Measurements from ENCODE around the gene RPS29. TPM values are rescaled to one million over a fixed set of nuclear protein-coding genes. Genes with fewer than 3 reads are reported as not detected.
"Not testable (repeated sequence)": the region's sequence is repeated elsewhere in the genome, so short reads cannot be mapped to it uniquely, and the experiment has no call there.

RPS29 gene
- total RNA-seq, 4 donors from 2014 or later = 5,312 to 11,292 (median 8,564) TPM

- no peak for TF ChIP-seq POLR2AphosphoS5 (IDR thresholded peaks at IDR 0.05)
- TF ChIP-seq POLR2A (IDR thresholded peaks at IDR 0.05) = no peak
- TF ChIP-seq CTCF (IDR thresholded peaks at IDR 0.05) = no peak
- TF ChIP-seq EP300 (IDR thresholded peaks at IDR 0.05) = no peak
- Histone ChIP-seq H3K4me1 (peaks cover 48% of the 10 kb centered on the region), H3K27me3 (no peaks in the 10 kb centered on the region)
Measured at GRCh38 chr14:49619730-49620129, 33.5 kb upstream of the RPS29 start.

GRCh38 chr14:49619273-49619672, 33.1 kb upstream of the RPS29 start:
- Histone ChIP-seq H3K36me3 (peaks cover 13% of the 10 kb centered on the region), H3K4me1 (peaks cover 43% of the 10 kb centered on the region), H3K27ac (peak overlapping the region; percentile 99), H3K4me3 (peak overlapping the region; percentile 99)
- WGBS = 55% methylated on average over 19 of the region's 19 CpGs
- not testable (repeated sequence) for H3K27me3 ChIP-seq; H3K9me3 ChIP-seq; DNase-seq (ENCODE audit: low spot score in 2 of 2)

More at GRCh38 chr14:49619730-49620129, 33.5 kb upstream of the RPS29 start:
- WGBS = 0% methylated on average over 11 of the region's 11 CpGs
- Histone ChIP-seq H3K36me3 (peaks cover 13% of the 10 kb centered on the region), H3K4me3 (peak overlapping the region; percentile 99), H3K27ac (peak overlapping the region; percentile 99), H3K9me3 (no peaks in the 10 kb centered on the region)
- DNase-seq (ENCODE audit: low spot score in 2 of 2) = no peak

- Histone ChIP-seq H3K9me3 (no peaks in the 10 kb centered on the region), H3K27me3 (no peaks in the 10 kb centered on the region), H3K4me3 (no peak overlapping the region), H3K4me1 (peaks cover 30% of the 10 kb centered on the region), H3K36me3 (peaks cover 13% of the 10 kb centered on the region), H3K27ac (no peak overlapping the region)
- 85% methylated on average over 6 of the region's 6 CpGs for WGBS
- no peak for DNase-seq (ENCODE audit: low spot score in 2 of 2)
- TF ChIP-seq CTCF (IDR thresholded peaks at IDR 0.05) (no peak), POLR2A (IDR thresholded peaks at IDR 0.05) (no peak)
Measured at GRCh38 chr14:49617852-49618519, 31.8 kb upstream of the RPS29 start.

- 78% methylated on average over 6 of the region's 6 CpGs for WGBS
- TF ChIP-seq CTCF (IDR thresholded peaks at IDR 0.05) (no peak), POLR2A (IDR thresholded peaks at IDR 0.05) (no peak), EP300 (IDR thresholded peaks at IDR 0.05) (no peak), POLR2AphosphoS5 (IDR thresholded peaks at IDR 0.05) (no peak)
- H3K27ac ChIP-seq = no peak overlapping the region
- H3K9me3 ChIP-seq = no peaks in the 10 kb centered on the region
- no peak overlapping the region for H3K4me3 ChIP-seq
- peaks cover 13% of the 10 kb centered on the region for H3K36me3 ChIP-seq
- peaks cover 12% of the 10 kb centered on the region for H3K4me1 ChIP-seq
- H3K27me3 ChIP-seq = no peaks in the 10 kb centered on the region
- no peak for DNase-seq (ENCODE audit: low spot score in 2 of 2)
Measured at GRCh38 chr14:49615776-49616175, 29.6 kb upstream of the RPS29 start.

- no peaks in the 10 kb centered on the region for H3K27me3 ChIP-seq
- 86% methylated on average over 2 of the region's 2 CpGs for WGBS
- TF ChIP-seq EP300 (IDR thresholded peaks at IDR 0.05) (no peak), POLR2A (IDR thresholded peaks at IDR 0.05) (no peak), CTCF (IDR thresholded peaks at IDR 0.05) (no peak), POLR2AphosphoS5 (IDR thresholded peaks at IDR 0.05) (no peak)
- peaks cover 13% of the 10 kb centered on the region for H3K36me3 ChIP-seq
- no peak overlapping the region for H3K4me3 ChIP-seq
- H3K27ac ChIP-seq = no peak overlapping the region
- no peaks in the 10 kb centered on the region for H3K9me3 ChIP-seq
- peaks cover 6% of the 10 kb centered on the region for H3K4me1 ChIP-seq
- no peak for DNase-seq (ENCODE audit: low spot score in 2 of 2)
Measured at GRCh38 chr14:49614196-49614595, 28.0 kb upstream of the RPS29 start.

- no peak overlapping the region for H3K4me3 ChIP-seq
- TF ChIP-seq EP300 (IDR thresholded peaks at IDR 0.05) (no peak), CTCF (IDR thresholded peaks at IDR 0.05) (no peak), POLR2A (IDR thresholded peaks at IDR 0.05) (no peak), POLR2AphosphoS5 (IDR thresholded peaks at IDR 0.05) (no peak)
- H3K27ac ChIP-seq = no peak overlapping the region
- no peaks in the 10 kb centered on the region for H3K9me3 ChIP-seq
- DNase-seq (ENCODE audit: low spot score in 2 of 2) = no peak
- WGBS = 88% methylated on average over 8 of the region's 8 CpGs
- no peaks in the 10 kb centered on the region for H3K27me3 ChIP-seq
- no peaks in the 10 kb centered on the region for H3K4me1 ChIP-seq
- no peaks in the 10 kb centered on the region for H3K36me3 ChIP-seq
Measured at GRCh38 chr14:49612671-49613070, 26.5 kb upstream of the RPS29 start.

Measured in suprapubic skin (tissue), 4 donors.